Melanocyte of skin (primary cell): ENCODE results near the gene TBC1D1. TPM values are rescaled to one million over a fixed set of nuclear protein-coding genes. Genes with fewer than 3 reads are reported as not detected.

Source experiments
- total RNA-seq, 2 donors: library from RNA; depleted of rRNA; stranded (reverse); fragments of >200 nt; gene quantifications; 2 replicates each; pipeline ENCODE4 v1.2.3, GENCODE V29; 2012

The TBC1D1 gene
- total RNA-seq, result 10 to 100 TPM; 35.1 to 42.6 TPM

GRCh38 chr4:37890801-37891259 lies at the start of gene TBC1D1:
Gene TBC1D1, plus strand, starts transcription at chr4:37891084. Its CDS starts 11,012 bp downstream, at chr4:37902096.

GRCh38 chr4:37960098-37960497 lies 69.2 kb downstream of the TBC1D1 start, which contains the start of gene PTTG2:
Gene PTTG2, plus strand, starts transcription at chr4:37960398. Its CDS starts 37 bp downstream, at chr4:37960435.

Other genes starting within 250 kb of the TBC1D1 start
- 10 to 100 TPM; 41.0 to 55.9 TPM for gene RELL1, start 204.7 kb upstream of the TBC1D1 start, total RNA-seq
- gene PGM2, start 64.4 kb upstream of the TBC1D1 start, total RNA-seq, result 10 to 100 TPM; 19.3 to 27.6 TPM
- gene PTTG2, start 69.3 kb downstream of the TBC1D1 start, total RNA-seq, result under 1 TPM in 1 of 2 donors, not detected in 1; 0.33 TPM